Activated naive CD8-positive, alpha-beta T cell treated with anti-CD3 and anti-CD28 coated beads, Interleukin-2, amount 10 ng/mL, durations not matched to agents 7 days and 5 days (primary cell): ENCODE results near the gene ARHGAP21. TPM values are rescaled to one million over a fixed set of nuclear protein-coding genes. Genes with fewer than 3 reads are reported as not detected.
"Not testable (repeated sequence)": the region's sequence is repeated elsewhere in the genome, so short reads cannot be mapped to it uniquely, and the experiment has no call there.

Experiments
- ATAC-seq: fragments of 150-1000 bp; cut with Tn5 transposase; one replicate; pipeline ENCODE4 v1.10.0; 2021; ENCODE audit warnings: low read depth, moderate library complexity
- POLR2A ChIA-PET: fragments of 350-600 bp; sonication (Branson Sonifier 250); formaldehyde crosslinking; loops from one replicate; lab custom pipeline; 2021; ENCODE audit warnings: antibody characterized with exemption; lab: Charles Lee
- DNase-seq: peaks from one replicate; pipeline ENCODE4 v3.0.0; 2021
- H3K27ac Mint-ChIP-seq: one replicate; pipeline ENCODE4 v1.8.0; 2022; ENCODE audit warnings: mild to moderate bottlenecking, mixed read lengths
- H3K27me3 Mint-ChIP-seq: one replicate; pipeline ENCODE4 v1.8.0; 2022; ENCODE audit warnings: mild to moderate bottlenecking, moderate library complexity, mixed read lengths
- H3K36me3 Mint-ChIP-seq: one replicate; pipeline ENCODE4 v1.8.0; 2021; ENCODE audit warnings: mild to moderate bottlenecking, mixed read lengths
- H3K4me1 Mint-ChIP-seq: one replicate; pipeline ENCODE4 v1.8.0; 2021; ENCODE audit warnings: mixed read lengths
- H3K4me3 Mint-ChIP-seq: one replicate; pipeline ENCODE4 v1.8.0; 2022; ENCODE audit warnings: mild to moderate bottlenecking, moderate library complexity, mixed read lengths
- H3K9me3 Mint-ChIP-seq: one replicate; pipeline ENCODE4 v1.8.0; 2021; ENCODE audit warnings: mixed read lengths
- total RNA-seq, 2 experiments: library from RNA; stranded (reverse); gene quantifications; one replicate each; pipeline ENCODE4 v1.2.3, GENCODE V29; 2021

ARHGAP21 gene
- total RNA-seq, 2 experiments from 2014 or later = 23.5 to 29.6 TPM

DNA sequence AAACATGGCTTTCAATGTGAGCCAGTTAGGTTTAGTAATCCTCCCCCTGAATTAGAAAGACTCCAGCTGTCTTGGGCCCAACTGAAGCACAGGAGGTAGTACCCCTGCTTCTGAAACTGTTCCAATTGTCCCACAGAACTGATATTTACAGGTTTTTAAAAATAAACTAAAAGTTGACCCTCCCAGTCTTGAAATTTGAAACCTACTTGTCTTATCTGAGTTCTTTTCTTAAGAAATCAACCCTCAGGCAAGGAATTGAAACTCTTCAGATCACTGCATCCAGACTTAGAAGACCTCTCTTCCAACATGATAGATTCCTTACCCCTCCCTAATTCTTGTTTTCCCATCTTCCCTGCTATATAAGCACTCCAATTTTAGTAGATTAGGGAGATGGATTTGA is 13.3 kb upstream of the ARHGAP21 start:
- Mint-ChIP-seq H3K4me1 (peaks cover 2% of the 10 kb centered on the region), H3K36me3 (no peaks in the 10 kb centered on the region), H3K4me3 (no peak overlapping the region), H3K27ac (no peak overlapping the region), H3K27me3 (no peaks in the 10 kb centered on the region), H3K9me3 (no peaks in the 10 kb centered on the region)
- ATAC-seq = no peak
- DNase-seq = no peak
- POLR2A ChIA-PET = no interaction called here

DNA sequence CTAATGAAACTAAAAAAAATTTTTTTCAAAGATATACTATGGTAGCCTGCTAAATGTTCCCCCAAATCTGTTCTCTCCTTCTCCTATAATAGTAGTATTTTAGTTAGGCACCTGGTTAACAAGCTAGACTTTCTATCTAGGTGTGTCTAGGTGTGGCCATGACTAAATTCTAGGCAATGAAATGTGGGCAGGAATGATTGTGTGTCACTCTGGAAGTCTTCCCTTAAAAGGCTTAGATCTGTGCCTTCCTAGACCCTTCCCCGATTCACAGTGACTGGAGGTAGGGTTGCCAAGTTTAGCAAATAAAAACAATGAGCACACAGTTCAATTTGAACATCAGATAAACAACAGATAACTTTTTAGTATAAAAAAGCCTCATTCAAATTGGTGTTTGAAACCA is 8.3 kb upstream of the ARHGAP21 start:
- Mint-ChIP-seq H3K27me3 (peaks cover 1% of the 10 kb centered on the region), H3K4me3 (no peak overlapping the region), H3K4me1 (peaks cover 2% of the 10 kb centered on the region), H3K9me3 (no peaks in the 10 kb centered on the region), H3K27ac (no peak overlapping the region), H3K36me3 (no peaks in the 10 kb centered on the region)
- POLR2A ChIA-PET = no interaction called here
- ATAC-seq (no peak), DNase-seq (no peak)

DNA sequence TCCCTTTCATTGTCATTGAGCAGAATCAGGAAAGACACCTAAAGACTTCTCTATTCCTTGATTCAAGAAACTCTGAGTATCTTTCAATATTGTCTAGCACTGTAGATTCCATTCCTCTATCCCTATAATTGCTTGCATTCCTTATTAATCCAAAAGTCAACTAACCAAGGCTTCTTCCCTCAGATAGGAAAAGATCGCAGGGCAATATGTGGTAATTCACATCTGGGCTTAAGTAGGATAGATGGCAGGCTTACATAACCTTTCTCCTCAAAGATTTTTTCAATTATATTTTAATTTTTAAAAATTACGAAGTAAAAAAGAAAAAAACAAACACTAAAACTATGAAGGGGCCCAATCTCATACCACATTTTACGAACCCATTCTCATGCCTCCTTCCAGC is 7.1 kb upstream of the ARHGAP21 start:
- no peak for ATAC-seq
- peaks cover 2% of the 10 kb centered on the region for H3K4me1 Mint-ChIP-seq
- H3K36me3 Mint-ChIP-seq = no peaks in the 10 kb centered on the region
- H3K27me3 Mint-ChIP-seq = peaks cover 1% of the 10 kb centered on the region
- no peak overlapping the region for H3K4me3 Mint-ChIP-seq
- no peak for DNase-seq
- POLR2A ChIA-PET = no interaction called here
- H3K9me3 Mint-ChIP-seq = no peaks in the 10 kb centered on the region
- no peak overlapping the region for H3K27ac Mint-ChIP-seq

DNA sequence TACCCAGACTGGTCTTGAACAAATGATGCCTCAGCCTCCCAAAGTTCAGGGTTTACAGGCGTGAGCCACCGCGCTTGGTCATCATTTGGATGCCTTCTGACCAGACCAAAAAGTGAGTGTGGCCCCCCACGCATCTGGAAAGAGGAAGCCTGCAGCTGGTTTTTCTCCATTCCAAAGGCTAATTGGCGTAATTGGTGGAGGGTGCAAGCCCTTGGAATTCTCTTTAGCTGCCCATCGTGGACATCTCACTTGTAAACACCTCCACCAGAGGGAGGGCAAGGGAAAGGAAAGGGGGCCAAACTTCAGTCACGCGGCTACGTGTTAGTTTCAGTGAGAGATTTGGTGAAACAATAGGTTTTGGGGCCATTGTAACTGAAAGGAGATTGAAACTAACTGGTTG is 4.1 kb upstream of the ARHGAP21 start:
- DNase-seq = no peak
- no peak overlapping the region for H3K4me3 Mint-ChIP-seq
- H3K4me1 Mint-ChIP-seq = peaks cover 4% of the 10 kb centered on the region
- no peak for ATAC-seq
- no peak overlapping the region for H3K27ac Mint-ChIP-seq
- no peaks in the 10 kb centered on the region for H3K36me3 Mint-ChIP-seq
- POLR2A ChIA-PET = no interaction called here
- no peaks in the 10 kb centered on the region for H3K9me3 Mint-ChIP-seq
- peaks cover 1% of the 10 kb centered on the region for H3K27me3 Mint-ChIP-seq

DNA sequence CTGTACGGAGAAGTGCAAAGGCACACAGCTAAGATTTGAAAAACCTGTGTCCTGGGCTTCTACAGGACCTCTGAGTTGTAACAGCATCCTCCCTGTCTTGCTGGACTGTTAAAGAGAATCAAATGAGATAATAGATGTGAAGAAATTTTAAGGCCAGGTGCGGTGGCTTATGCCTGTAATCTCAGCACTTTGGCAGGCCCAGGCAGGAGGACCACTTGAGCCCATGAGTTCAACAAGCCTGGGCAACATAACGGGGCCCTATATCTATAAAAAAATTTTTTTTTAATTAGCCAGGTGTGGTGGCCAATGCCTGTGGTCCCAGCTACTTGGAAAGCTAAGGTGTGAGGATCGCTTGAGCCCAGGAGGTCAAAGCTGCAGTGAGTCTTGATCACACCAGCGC is 2.9 kb upstream of the ARHGAP21 start:
- ATAC-seq = no peak
- Mint-ChIP-seq H3K9me3 (no peaks in the 10 kb centered on the region), H3K27ac (no peak overlapping the region), H3K27me3 (peaks cover under 1% of the 10 kb centered on the region), H3K36me3 (peaks cover 2% of the 10 kb centered on the region), H3K4me3 (no peak overlapping the region), H3K4me1 (peaks cover 7% of the 10 kb centered on the region)
- no peak for DNase-seq
- POLR2A ChIA-PET = no interaction called here

DNA sequence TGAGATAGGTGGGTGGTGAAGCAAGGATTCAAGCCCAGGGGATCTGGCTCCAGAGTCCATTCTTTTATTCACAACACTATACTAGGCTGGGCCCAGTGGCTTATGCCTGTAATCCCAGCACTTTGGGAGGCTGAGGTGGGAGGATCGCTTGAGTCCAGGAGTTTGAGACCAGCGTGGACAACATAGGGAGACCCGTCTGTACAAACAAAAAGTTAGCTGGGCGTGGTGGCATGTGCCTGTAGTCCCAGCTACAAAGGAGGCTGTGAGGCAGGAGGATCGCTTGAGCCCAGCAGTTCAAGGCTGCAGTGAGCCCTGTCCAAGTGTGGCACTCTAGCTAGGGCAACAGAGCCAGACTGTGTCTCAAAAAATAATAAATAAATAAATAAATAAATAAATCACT is 2.3 kb upstream of the ARHGAP21 start:
- H3K9me3 Mint-ChIP-seq, H3K4me3 Mint-ChIP-seq, H3K27ac Mint-ChIP-seq, ATAC-seq, POLR2A ChIA-PET, H3K4me1 Mint-ChIP-seq, H3K27me3 Mint-ChIP-seq, H3K36me3 Mint-ChIP-seq, DNase-seq: not testable (repeated sequence)

DNA sequence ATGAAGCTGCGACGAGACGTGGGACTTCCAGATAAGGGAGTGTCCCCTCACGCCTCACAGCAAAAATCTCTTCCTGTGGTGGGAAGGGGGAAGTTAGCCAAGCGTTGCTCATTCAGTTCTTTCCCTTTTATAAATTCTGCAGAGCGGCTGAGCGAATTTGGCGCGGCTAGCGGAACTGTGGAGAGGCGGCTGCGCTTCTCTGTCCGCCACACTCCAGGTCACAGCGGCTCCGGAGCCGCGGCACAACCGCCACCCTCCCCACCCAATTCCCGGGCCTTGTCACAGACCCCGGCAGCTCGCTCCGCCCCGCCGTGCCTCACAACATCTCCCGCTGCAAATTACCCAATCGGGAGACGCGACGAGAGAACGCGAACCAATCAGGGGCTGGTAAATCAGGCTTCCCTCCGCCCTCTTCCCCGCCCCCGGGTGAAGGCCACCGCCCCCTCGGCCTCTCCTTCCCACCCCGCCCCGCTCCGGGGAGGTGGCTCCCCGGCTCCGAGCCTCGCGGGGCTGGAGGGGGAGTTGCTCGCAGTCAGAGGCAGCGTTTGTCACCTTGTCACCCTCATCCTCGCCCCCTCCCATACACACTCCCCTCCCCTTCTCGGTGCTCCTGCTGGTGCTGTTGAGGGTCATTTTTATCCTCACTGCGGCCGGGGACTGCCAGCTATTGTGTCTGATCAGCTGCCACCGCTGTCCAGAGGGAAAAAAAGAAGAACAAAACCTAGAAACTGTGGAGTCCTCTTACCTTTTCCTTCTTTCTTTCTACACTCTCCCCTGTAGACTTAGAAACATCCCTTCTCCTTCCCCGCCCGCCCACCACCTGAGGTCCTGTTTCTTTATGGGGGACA is 918 bp upstream of the ARHGAP21 start:
- POLR2A ChIA-PET = interaction anchor here (0.7 to 2.2 kb wide), 9 partner anchors 15 to 308 kb away, joined by 3 to 7 read pairs (median 4); partner anchors contain the start of genes ENKUR and THNSL1
- Mint-ChIP-seq H3K27me3 (no peaks in the 10 kb centered on the region), H3K4me1 (peaks cover 16% of the 10 kb centered on the region), H3K4me3 (peak overlapping the region; percentile 86), H3K36me3 (peaks cover 10% of the 10 kb centered on the region), H3K9me3 (no peaks in the 10 kb centered on the region), H3K27ac (peak overlapping the region; percentile 87)
- ATAC-seq (peak; percentile 88), DNase-seq (peak; percentile 94)

DNA sequence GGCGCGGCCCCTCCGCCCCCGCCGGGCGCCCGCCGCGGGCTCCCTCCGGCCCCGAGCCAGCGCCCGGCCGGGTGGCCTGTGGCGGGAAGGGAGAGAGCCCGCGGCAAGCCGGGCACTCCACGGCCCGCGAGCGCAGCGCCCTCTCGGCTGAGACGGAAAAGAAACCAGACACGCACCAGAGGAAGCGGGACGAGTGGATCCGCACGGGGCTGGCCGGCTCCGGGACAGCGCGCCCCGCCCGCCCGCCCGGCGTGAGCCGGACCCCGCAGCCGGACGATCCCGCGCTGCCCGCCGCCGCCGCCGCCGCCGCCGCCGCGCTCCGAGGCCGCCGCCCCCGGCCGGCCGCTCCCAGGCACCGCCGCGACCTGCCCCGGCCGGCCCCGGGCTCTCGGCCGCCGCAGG is 300 bp downstream of the ARHGAP21 start:
- Mint-ChIP-seq H3K27ac (no peak overlapping the region), H3K9me3 (no peaks in the 10 kb centered on the region), H3K4me3 (peak overlapping the region; percentile 53), H3K4me1 (peaks cover 21% of the 10 kb centered on the region), H3K27me3 (no peaks in the 10 kb centered on the region), H3K36me3 (peaks cover 10% of the 10 kb centered on the region)
- POLR2A ChIA-PET = interaction anchor here (0.6 to 2.2 kb wide), 5 partner anchors 158 to 229 kb away, joined by 4 to 9 read pairs (median 4); partner anchors contain the start of gene PRTFDC1
- DNase-seq (peak; percentile 68), ATAC-seq (peak; percentile 6)

DNA sequence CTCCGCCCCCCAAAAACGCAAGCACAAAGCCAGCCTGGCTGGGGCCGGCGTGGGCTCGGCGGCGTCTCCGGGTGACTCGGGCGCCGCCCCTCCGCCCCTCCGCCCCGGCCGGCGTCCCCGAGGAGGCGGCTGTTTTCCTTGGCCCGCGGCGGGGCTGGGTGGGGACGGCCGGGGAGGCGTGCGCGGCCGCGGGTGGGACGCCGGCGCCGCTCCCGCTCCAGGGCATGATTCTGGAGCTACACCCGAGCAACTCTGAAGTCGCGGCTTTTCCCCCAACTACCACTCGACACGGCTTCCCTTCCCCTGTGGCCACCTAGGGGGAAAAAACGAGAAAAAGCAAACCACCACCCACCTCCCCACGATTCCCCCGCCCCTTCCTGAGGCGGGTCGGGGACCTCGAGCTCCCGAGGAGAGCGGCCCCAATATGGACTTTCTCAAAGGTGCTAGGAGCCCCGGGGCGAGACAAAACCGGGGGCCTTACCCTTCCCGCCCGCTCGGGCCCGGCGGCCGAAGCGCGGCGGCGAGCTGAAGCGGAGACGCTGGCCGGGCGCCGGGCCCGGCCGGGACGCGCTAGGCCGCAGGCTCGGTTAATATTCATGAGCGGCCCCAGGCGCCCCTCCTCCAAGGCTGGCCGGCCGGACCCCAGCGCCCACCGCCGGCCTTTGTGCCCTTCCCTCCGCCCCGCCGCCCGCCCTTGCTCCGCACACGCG is 856 bp downstream of the ARHGAP21 start:
- peaks cover 10% of the 10 kb centered on the region for H3K36me3 Mint-ChIP-seq
- peak; percentile 70 for DNase-seq
- peak; percentile 31 for ATAC-seq
- POLR2A ChIA-PET = interaction anchor here (0.6 to 2.2 kb wide), 5 partner anchors 17 to 229 kb away, joined by 3 to 9 read pairs (median 4); partner anchors contain the start of gene PRTFDC1
- peak overlapping the region; percentile 92 for H3K4me3 Mint-ChIP-seq
- peak overlapping the region; percentile 90 for H3K27ac Mint-ChIP-seq
- no peaks in the 10 kb centered on the region for H3K9me3 Mint-ChIP-seq
- peaks cover 21% of the 10 kb centered on the region for H3K4me1 Mint-ChIP-seq
- H3K27me3 Mint-ChIP-seq = no peaks in the 10 kb centered on the region

DNA sequence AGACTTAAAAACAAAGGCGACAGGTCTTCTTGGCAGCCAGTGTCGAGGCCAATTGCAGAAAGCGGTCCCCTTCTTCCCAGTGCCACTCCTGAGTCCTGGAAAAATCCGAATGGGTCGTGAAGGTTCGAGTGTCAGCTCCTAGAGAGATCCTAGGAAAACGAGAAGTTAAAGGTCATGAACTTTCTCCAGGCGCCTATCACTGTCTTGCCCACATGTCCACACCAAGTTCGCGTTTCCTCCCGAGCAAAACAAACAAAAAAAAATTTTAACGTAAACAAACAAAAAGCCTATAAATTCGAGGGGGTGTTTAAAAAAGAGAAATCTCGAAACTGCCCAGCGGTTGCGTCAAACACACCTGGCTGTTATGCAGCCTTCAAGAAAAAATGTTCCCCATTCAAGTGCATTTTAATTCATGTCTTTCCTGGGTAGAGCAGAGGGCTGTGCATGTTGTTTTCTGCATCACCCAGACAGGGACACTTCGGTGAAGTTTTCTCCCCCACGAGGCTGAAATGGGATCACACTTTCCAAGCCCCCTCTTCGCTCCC is 1.5 kb downstream of the ARHGAP21 start:
- peaks cover 21% of the 10 kb centered on the region for H3K4me1 Mint-ChIP-seq
- H3K9me3 Mint-ChIP-seq = no peaks in the 10 kb centered on the region
- H3K27ac Mint-ChIP-seq = peak overlapping the region; percentile 78
- no peak for DNase-seq
- ATAC-seq = no peak
- peaks cover 10% of the 10 kb centered on the region for H3K36me3 Mint-ChIP-seq
- POLR2A ChIA-PET = interaction anchor here (0.6 to 2.2 kb wide), 4 partner anchors 16 to 230 kb away, joined by 3 to 9 read pairs (median 6); partner anchors contain the start of gene PRTFDC1
- H3K27me3 Mint-ChIP-seq = no peaks in the 10 kb centered on the region
- H3K4me3 Mint-ChIP-seq = peak overlapping the region; percentile 85

DNA sequence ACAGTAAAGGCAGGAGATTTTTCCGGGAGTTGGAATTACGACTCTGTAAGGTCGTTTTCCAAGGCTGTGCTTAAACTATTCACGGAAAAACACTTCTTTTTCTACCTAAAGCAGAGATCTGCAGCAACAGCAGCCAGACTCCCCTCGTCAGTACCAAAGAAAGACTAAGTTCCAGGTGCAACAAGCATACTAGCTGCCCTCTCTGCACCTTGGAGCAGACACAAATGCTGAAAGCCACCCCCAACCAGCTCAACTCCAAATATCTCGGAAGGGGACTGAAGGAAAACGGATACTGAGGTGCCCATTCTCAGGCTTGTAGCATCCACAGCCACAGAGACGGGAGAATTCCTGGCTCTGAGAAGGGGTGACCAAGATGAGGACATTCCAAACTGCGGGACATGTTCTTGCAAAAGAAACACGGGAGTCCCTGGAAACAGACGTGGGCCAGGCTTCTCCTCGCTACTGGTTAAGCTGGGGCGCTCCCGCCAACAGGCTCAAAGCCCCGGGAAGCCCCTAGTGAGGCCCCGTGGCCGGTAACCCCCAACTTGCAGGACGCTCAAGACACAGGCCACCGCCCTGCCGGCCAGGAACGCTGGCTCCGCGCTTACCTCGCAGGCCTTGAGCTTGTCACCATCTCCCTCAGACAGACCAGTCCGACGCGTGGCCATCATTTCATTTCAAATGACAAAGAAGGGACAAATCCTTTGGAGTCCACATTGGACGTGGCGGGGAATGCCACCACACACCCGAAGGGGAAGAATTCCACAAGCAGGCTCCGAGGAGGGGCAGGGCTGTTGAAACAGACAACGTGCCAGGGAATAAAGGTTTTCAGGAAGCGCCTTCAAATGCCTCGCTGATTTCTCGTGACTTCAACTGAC is 2.2 kb downstream of the ARHGAP21 start:
- H3K27me3 Mint-ChIP-seq = no peaks in the 10 kb centered on the region
- peaks cover 21% of the 10 kb centered on the region for H3K4me1 Mint-ChIP-seq
- H3K4me3 Mint-ChIP-seq = peak overlapping the region; percentile 85
- ATAC-seq = no peak
- H3K36me3 Mint-ChIP-seq = peaks cover 10% of the 10 kb centered on the region
- POLR2A ChIA-PET = interaction anchor here (1.4 kb wide), 1 partner anchor 78 kb away, joined by 3 read pairs; no protein-coding TSS in a partner anchor
- no peak for DNase-seq
- no peak overlapping the region for H3K27ac Mint-ChIP-seq
- H3K9me3 Mint-ChIP-seq = no peaks in the 10 kb centered on the region

DNA sequence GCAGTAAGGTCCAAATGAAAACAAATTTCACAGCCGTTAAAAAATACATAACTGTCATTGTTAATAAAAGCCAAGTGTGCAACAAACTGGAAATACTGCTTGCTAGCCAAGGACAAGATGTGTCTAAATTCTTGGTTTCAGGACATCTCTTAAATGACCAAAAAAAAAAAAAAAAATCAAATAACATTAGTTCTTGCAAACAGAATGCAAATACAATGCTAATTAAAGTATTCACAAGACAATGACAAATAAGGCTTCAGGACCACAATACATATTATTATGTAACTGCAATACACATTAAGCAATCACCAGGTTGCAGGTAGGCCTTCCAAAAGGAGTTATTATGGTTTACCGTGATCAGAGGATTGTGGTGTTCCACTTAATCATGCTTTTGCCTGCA is 3.6 kb downstream of the ARHGAP21 start:
- Mint-ChIP-seq H3K27me3 (no peaks in the 10 kb centered on the region), H3K4me1 (peaks cover 20% of the 10 kb centered on the region), H3K27ac (no peak overlapping the region), H3K9me3 (no peaks in the 10 kb centered on the region), H3K4me3 (no peak overlapping the region), H3K36me3 (peaks cover 10% of the 10 kb centered on the region)
- ATAC-seq (no peak), DNase-seq (no peak)
- POLR2A ChIA-PET = no interaction called here
